Fibroblast of skin of abdomen (primary cell): ENCODE measurements around the gene FIBP.

Experiments used
- DNase-seq: peaks from one replicate; pipeline ENCODE4 v3.0.0-alpha.2; 2013

Gene FIBP

DNA sequence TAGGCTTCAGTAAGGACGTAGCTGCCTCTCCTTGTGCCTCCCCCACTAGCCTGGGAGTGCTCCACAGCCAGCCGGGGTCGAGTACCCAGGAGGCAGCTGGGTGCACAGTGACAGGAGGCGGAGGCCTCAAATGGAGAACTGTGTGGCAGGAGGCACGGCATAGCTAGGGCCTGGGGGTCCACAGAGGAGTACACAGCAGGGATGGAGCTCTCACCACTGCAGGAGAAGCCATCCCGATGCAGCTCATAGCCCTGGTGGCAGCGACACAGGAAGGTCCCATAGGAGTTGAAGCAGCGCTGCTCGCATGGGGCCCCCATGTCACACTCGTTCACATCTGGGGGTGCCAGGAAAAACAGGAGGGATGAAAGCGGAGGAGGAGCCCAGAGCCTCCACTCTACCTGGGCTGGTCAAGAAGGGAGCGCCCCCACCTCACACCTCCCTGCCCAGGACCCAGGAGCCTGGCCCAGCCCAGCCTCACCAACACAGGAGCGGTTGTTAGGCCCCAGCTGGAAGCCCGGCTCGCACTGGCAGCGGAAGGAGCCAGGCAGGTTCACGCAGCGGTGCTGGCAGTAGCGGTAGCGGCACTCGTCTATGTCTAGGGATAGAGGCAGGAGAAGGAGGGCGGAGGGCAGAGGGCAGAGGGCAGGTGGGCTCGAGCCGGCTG, 18.5 kb downstream of the FIBP start:
- no peak for DNase-seq

DNA sequence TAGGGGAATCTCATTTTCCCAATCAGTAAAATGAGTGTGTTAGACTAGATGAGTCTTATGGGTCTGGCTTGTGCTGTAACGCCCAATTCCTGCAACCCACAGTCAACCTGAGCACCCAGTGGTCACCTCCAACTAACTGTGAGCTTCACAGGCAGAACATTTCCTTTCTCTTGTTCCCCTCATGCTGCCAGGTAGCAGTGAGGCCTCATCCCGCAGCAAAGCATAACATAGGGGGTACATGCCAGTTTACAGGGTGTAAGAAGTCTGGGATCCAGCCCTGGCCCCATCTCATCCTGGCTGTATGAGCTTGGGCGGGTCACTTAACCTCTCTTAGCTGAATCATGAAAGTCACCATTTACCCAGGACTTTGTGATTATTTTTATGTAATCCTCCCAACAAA, 19.4 kb downstream of the FIBP start:
- no peak for DNase-seq

GRCh38 chr11:65868076-65868667, 20.1 kb downstream of the FIBP start:
- no peak for DNase-seq

- DNase-seq = no peak
Measured at GRCh38 chr11:65867284-65868071, 20.8 kb downstream of the FIBP start.

GRCh38 chr11:65866509-65867283, 21.6 kb downstream of the FIBP start:
- DNase-seq = no peak

- no peak for DNase-seq
Measured at GRCh38 chr11:65865550-65866172, 22.6 kb downstream of the FIBP start.

GRCh38 chr11:65864706-65865471, 23.4 kb downstream of the FIBP start:
- DNase-seq = no peak

GRCh38 chr11:65863889-65864705, 24.2 kb downstream of the FIBP start:
- no peak for DNase-seq

- DNase-seq = no peak
Measured at GRCh38 chr11:65862941-65863888, 25.1 kb downstream of the FIBP start.

DNA sequence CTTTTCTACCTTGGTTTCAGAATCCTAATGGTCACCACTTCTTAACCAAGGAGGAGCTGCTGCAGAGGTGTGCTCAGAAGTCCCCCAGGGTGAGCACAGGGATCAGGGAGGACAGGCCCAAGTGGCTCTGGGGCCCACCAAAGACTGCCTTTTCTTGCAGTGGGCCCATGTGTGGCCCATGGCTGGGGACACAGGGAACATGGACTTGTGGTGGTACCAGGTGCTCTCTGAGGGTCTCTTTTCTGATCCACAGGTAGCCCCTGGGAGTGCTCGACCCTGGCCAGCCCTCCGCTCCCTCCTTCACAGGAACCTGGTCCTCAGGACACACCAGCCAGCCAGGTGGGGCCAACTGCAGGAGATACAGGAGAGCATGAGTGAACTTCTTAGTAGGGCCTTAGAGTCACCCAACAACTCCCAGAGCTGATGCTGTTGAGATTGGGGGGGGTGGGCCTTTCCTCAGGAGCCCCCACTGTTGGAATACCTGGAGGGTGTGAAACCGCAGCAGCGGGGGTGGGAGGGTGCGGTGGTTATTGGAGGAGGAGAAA, 26.0 kb downstream of the FIBP start:
- no peak for DNase-seq

DNA sequence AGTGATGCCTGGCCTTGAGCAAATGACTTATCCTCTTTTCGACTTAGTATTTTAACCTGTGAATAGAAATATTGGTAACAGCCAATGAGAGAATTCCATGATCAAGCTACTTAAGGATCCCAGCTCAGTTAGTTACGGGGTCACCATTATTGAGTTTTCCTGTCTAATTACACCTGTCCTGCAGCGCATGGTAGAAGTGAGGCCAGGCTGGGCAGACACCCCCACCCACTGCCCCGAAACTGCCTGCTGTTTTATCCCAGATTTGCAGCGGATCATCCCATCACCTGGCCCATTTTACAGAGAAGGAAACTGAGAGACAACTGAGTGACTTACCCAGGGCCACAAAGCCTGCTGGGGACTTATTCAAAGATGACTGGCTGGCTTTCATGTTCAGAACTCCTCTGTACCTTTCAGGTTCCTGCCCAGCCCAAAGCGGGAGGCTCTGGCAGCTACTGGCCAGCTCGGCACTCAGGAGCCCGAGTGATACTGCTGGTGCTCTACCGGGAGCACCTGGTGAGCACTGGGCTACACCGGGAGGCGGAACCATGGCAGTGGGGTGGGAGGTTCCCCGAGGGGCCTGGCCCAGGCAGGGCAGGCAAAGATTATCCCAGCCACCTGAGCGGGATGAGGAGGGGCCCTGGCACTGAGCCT, 26.6 kb downstream of the FIBP start:
- no peak for DNase-seq

DNA sequence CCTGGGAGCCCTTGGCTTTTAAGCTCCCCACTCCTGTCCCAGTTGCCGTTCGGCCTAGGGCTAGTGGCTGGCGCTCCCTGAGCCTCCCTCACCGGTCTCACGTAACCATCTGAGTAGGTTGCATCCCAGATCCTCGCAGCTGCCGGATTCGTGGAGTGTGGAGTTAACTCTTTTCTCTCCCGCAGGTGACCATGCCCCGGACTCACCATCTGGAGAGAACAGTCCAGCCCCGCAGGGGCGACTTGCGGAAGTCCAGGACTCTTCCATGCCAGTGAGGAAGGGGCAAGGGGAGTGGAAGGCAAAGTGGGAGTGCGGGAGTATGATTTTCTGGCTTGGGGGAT, 27.1 kb downstream of the FIBP start:
- DNase-seq = no peak

- peak; percentile 99 for DNase-seq
Measured at GRCh38 chr11:65860278-65861164, 27.8 kb downstream of the FIBP start, which contains the start of gene MUS81. MUS81 (plus strand) TSS chr11:65860433; CDS start chr11:65860754, 321 bp downstream.

GRCh38 chr11:65859812-65860277, 28.4 kb downstream of the FIBP start:
- DNase-seq = no peak

- DNase-seq = peak; percentile 100
Measured at GRCh38 chr11:65859095-65859811, 29.0 kb downstream of the FIBP start.

DNA sequence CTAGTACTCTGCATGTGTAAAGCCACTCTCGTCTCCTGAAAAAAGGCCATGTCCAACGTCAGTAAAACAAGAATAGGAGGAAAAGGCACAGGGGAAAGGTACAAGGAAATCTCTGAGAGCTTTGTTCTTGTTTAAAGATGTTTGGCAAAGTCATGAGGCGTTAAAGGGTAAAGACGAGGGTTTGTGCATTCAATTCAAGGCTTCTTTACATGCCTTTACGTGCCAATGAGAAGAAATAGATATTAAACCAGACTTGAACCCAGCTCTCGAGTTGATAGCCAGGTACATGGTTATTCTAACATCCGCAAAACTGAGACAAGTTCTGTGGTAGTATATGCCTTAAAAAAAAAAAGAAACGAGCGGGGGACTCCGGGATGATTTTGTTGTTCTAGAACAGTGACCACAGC, 29.6 kb downstream of the FIBP start:
- DNase-seq = no peak
